Smooth muscle cell (in vitro differentiated cells): ENCODE measurements around the gene LARGE1. TPM values are rescaled to one million over a fixed set of nuclear protein-coding genes. Genes with fewer than 3 reads are reported as not detected.

Source experiments
- DNase-seq: peaks from one replicate; lab custom pipeline; 2025; ENCODE audit not compliant: unreplicated experiment; lab: John Stamatoyannopoulos, UW
- H2AFZ ChIP-seq: fragments of 200-600 bp; sonication (generic); 2 replicates; pipeline ENCODE4 v1.6.0; 2016; ENCODE audit warnings: antibody characterized with exemption, low read depth, mild to moderate bottlenecking
- H3F3A ChIP-seq: fragments of 200-600 bp; sonication (generic); 2 replicates; pipeline ENCODE4 v1.6.0; 2017; ENCODE audit warnings: antibody characterized with exemption, low read depth
- H3K27ac ChIP-seq: fragments of 200-600 bp; sonication (generic); 2 replicates; pipeline ENCODE4 v1.5.1; 2016; ENCODE audit warnings: low read depth, mild to moderate bottlenecking
- H3K27me3 ChIP-seq: fragments of 200-600 bp; sonication (generic); 2 replicates; pipeline ENCODE4 v1.6.1; 2016; ENCODE audit warnings: low read depth, mild to moderate bottlenecking
- H3K36me3 ChIP-seq: fragments of 200-600 bp; sonication (generic); 2 replicates; pipeline ENCODE4 v1.5.1; 2016; ENCODE audit warnings: low read depth
- H3K4me1 ChIP-seq: fragments of 200-600 bp; sonication (generic); 2 replicates; pipeline ENCODE4 v1.5.1; 2016; ENCODE audit warnings: low read depth
- H3K4me2 ChIP-seq: fragments of 200-600 bp; sonication (generic); 2 replicates; pipeline ENCODE4 v1.6.0; 2016; ENCODE audit warnings: mild to moderate bottlenecking
- H3K4me3 ChIP-seq: fragments of 200-600 bp; sonication (generic); 2 replicates; pipeline ENCODE4 v1.5.1; 2016; ENCODE audit warnings: mild to moderate bottlenecking
- H3K79me2 ChIP-seq: fragments of 200-600 bp; sonication (generic); 2 replicates; pipeline ENCODE4 v1.6.0; 2016; ENCODE audit warnings: low read depth, mild to moderate bottlenecking
- H3K9ac ChIP-seq: fragments of 200-600 bp; sonication (generic); 2 replicates; pipeline ENCODE4 v1.6.0; 2016; ENCODE audit warnings: low read depth
- H3K9me3 ChIP-seq: fragments of 200-600 bp; sonication (generic); replicated peaks from 2 replicates; pipeline ENCODE4 v1.5.1; 2016; ENCODE audit warnings: low read depth
- H4K20me1 ChIP-seq: fragments of 200-600 bp; sonication (generic); 2 replicates; pipeline ENCODE4 v1.6.0; 2016; ENCODE audit warnings: low read depth
- CTCF ChIP-seq: fragments of 200-600 bp; sonication (generic); IDR thresholded peaks from 2 replicates; pipeline ENCODE4 v1.5.1; 2017; ENCODE audit warnings: borderline replicate concordance, mild to moderate bottlenecking, antibody characterized with exemption; ENCODE audit not compliant: insufficient read depth, poor library complexity, severe bottlenecking
- WGBS: methylation state at CpG from one replicate; pipeline ENCODE4 v1.1.7; 2016; ENCODE audit warnings: low lambda C conversion rate; 5-methylcytosine and 5-hydroxymethylcytosine counted together
- polyA plus RNA-seq: library from polyadenylated mRNA; unstranded; fragments of >200 nt; fragmentation: Nextera tagmentation; extraction: Ambion mirVana; gene quantifications from 2 replicates; pipeline ENCODE4 v1.2.1, GENCODE V29; 2016
- total RNA-seq: library from RNA; depleted of rRNA; stranded (reverse); fragments of >200 nt; gene quantifications from 2 replicates; pipeline ENCODE4 v1.2.3, GENCODE V29; 2014

The LARGE1 gene
- total and polyA plus RNA-seq, 2 experiments from 2014 or later: 11.9 to 18.0 TPM

GRCh38 chr22:33620085-33620484 is 300.2 kb downstream of the LARGE1 start:
- no peak overlapping the region for H3K4me3 ChIP-seq
- DNase-seq: no peak
- H2AFZ ChIP-seq: no peak overlapping the region
- no peaks in the 10 kb centered on the region for H3K27me3 ChIP-seq
- no peak overlapping the region for H3K27ac ChIP-seq
- H3K9me3 ChIP-seq: no peaks in the 10 kb centered on the region
- no peaks in the 10 kb centered on the region for H4K20me1 ChIP-seq
- no peak overlapping the region for H3K9ac ChIP-seq
- no peak for TF ChIP-seq CTCF
- H3K4me2 ChIP-seq: no peak overlapping the region
- H3K79me2 ChIP-seq: no peaks in the 10 kb centered on the region
- 88% methylated on average over 4 of the region's 4 CpGs for WGBS
- no peaks in the 10 kb centered on the region for H3F3A ChIP-seq
- no peaks in the 10 kb centered on the region for H3K36me3 ChIP-seq
- no peaks in the 10 kb centered on the region for H3K4me1 ChIP-seq

GRCh38 chr22:33606504-33606903 is 313.8 kb downstream of the LARGE1 start:
- Histone ChIP-seq H4K20me1 (no peaks in the 10 kb centered on the region), H3K4me2 (no peak overlapping the region), H2AFZ (no peak overlapping the region), H3K4me1 (peaks cover 6% of the 10 kb centered on the region), H3K9ac (no peak overlapping the region), H3K79me2 (no peaks in the 10 kb centered on the region), H3K9me3 (no peaks in the 10 kb centered on the region), H3K4me3 (no peak overlapping the region), H3K27ac (no peak overlapping the region), H3K27me3 (no peaks in the 10 kb centered on the region), H3K36me3 (no peaks in the 10 kb centered on the region), H3F3A (no peaks in the 10 kb centered on the region)
- WGBS: 92% methylated on average over 7 of the region's 7 CpGs
- no peak for TF ChIP-seq CTCF
- no peak for DNase-seq

GRCh38 chr22:33605666-33606065 is 314.6 kb downstream of the LARGE1 start:
- Histone ChIP-seq H3K4me2 (no peak overlapping the region), H3K27me3 (no peaks in the 10 kb centered on the region), H3K79me2 (no peaks in the 10 kb centered on the region), H3F3A (no peaks in the 10 kb centered on the region), H3K9me3 (no peaks in the 10 kb centered on the region), H4K20me1 (no peaks in the 10 kb centered on the region), H3K4me3 (no peak overlapping the region), H3K36me3 (no peaks in the 10 kb centered on the region), H3K27ac (no peak overlapping the region), H3K4me1 (peaks cover 6% of the 10 kb centered on the region), H3K9ac (no peak overlapping the region), H2AFZ (no peak overlapping the region)
- WGBS: 75% methylated on average over 11 of the region's 11 CpGs
- no peak for DNase-seq
- TF ChIP-seq CTCF: no peak

- H3K27ac ChIP-seq: no peak overlapping the region
- no peaks in the 10 kb centered on the region for H3K9me3 ChIP-seq
- H3K36me3 ChIP-seq: no peaks in the 10 kb centered on the region
- WGBS: 94% methylated on average over 6 of the region's 6 CpGs
- H4K20me1 ChIP-seq: no peaks in the 10 kb centered on the region
- H3K79me2 ChIP-seq: no peaks in the 10 kb centered on the region
- no peaks in the 10 kb centered on the region for H3K27me3 ChIP-seq
- no peak overlapping the region for H3K9ac ChIP-seq
- H3F3A ChIP-seq: no peaks in the 10 kb centered on the region
- no peak for TF ChIP-seq CTCF
- no peak overlapping the region for H3K4me3 ChIP-seq
- DNase-seq: no peak
- peaks cover 6% of the 10 kb centered on the region for H3K4me1 ChIP-seq
- no peak overlapping the region for H3K4me2 ChIP-seq
- no peak overlapping the region for H2AFZ ChIP-seq
Measured at GRCh38 chr22:33605221-33605620, 315.1 kb downstream of the LARGE1 start.
